MM.1S (cell line): ENCODE data around the gene MIPEP.
A peak's percentile ranks its signal among the peaks of the same experiment; 100 is the strongest.

Experiments used
- DNase-seq: peaks from one replicate; pipeline ENCODE4 v3.0.0-alpha.2; 2015
- H2AFZ ChIP-seq: fragments of 300-600 bp; sonication (generic); 2 replicates; pipeline ENCODE4 v1.6.0; 2016; ENCODE audit warnings: antibody characterized with exemption, low read length
- H3F3A ChIP-seq: fragments of 300-600 bp; sonication (generic); 2 replicates; pipeline ENCODE4 v1.6.1; 2016; ENCODE audit warnings: mild to moderate bottlenecking, antibody characterized with exemption, low read length, moderate library complexity, mixed read lengths; ENCODE audit not compliant: insufficient read depth
- H3K27ac ChIP-seq: fragments of 300-600 bp; sonication (generic); 2 replicates; pipeline ENCODE4 v1.5.1; 2016; ENCODE audit warnings: mild to moderate bottlenecking, low read length
- H3K27me3 ChIP-seq: fragments of 300-600 bp; sonication (generic); replicated peaks from 2 replicates; pipeline ENCODE4 v1.6.0; 2016; ENCODE audit warnings: low read length; ENCODE audit not compliant: insufficient read depth
- H3K36me3 ChIP-seq: fragments of 300-600 bp; sonication (generic); replicated peaks from 2 replicates; pipeline ENCODE4 v1.6.1; 2016; ENCODE audit warnings: mild to moderate bottlenecking, low read length, mixed read lengths; ENCODE audit not compliant: insufficient read depth
- H3K4me1 ChIP-seq: fragments of 300-600 bp; sonication (generic); 2 replicates; pipeline ENCODE4 v1.6.1; 2016; ENCODE audit warnings: low read length, mixed read lengths
- H3K4me2 ChIP-seq: fragments of 300-600 bp; sonication (generic); 2 replicates; pipeline ENCODE4 v1.6.0; 2016; ENCODE audit warnings: low read depth, low read length
- H3K4me3 ChIP-seq: fragments of 300-600 bp; sonication (generic); 2 replicates; pipeline ENCODE4 v1.5.1; 2016; ENCODE audit warnings: low read length, mixed read lengths
- H3K79me2 ChIP-seq: fragments of 300-600 bp; sonication (generic); 2 replicates; pipeline ENCODE4 v1.6.1; 2016; ENCODE audit warnings: mixed run types, low read length, mixed read lengths
- H3K9ac ChIP-seq: fragments of 300-600 bp; sonication (generic); 2 replicates; pipeline ENCODE4 v1.6.1; 2016; ENCODE audit warnings: low read length, mixed read lengths
- H3K9me2 ChIP-seq: fragments of 300-600 bp; sonication (generic); replicated peaks from 2 replicates; pipeline ENCODE4 v1.6.1; 2016; ENCODE audit warnings: mild to moderate bottlenecking, low read length, mixed read lengths; ENCODE audit not compliant: insufficient read depth
- H3K9me3 ChIP-seq: fragments of 300-600 bp; sonication (generic); replicated peaks from 2 replicates; pipeline ENCODE4 v1.6.1; 2016; ENCODE audit warnings: mild to moderate bottlenecking, low read length, mixed read lengths; ENCODE audit not compliant: insufficient read depth
- H4K20me1 ChIP-seq: fragments of 300-600 bp; sonication (generic); 2 replicates; pipeline ENCODE4 v1.6.1; 2016; ENCODE audit warnings: mild to moderate bottlenecking, low read length, moderate library complexity, mixed read lengths; ENCODE audit not compliant: insufficient read depth
- CTCF ChIP-seq: fragments of 300-600 bp; sonication (generic); IDR thresholded peaks from 2 replicates; pipeline ENCODE4 v1.5.1; 2016; ENCODE audit warnings: antibody characterized with exemption, low read length, mixed read lengths
- EZH2 ChIP-seq: fragments of 300-600 bp; sonication (generic); optimal IDR thresholded peaks from 2 replicates; pipeline ENCODE3; 2017; ENCODE audit warnings: low read depth, mild to moderate bottlenecking, antibody characterized with exemption, low read length, mixed read lengths
- EZH2phosphoT487 ChIP-seq: fragments of 300-600 bp; sonication (generic); IDR thresholded peaks from 2 replicates; pipeline ENCODE4 v1.6.1; 2018; ENCODE audit warnings: antibody characterized with exemption, low read length

MIPEP gene

GRCh38 chr13:23744315-23744714, 144.9 kb downstream of the MIPEP start:
- Histone ChIP-seq H3K36me3 (no peaks in the 10 kb centered on the region), H3K9ac (no peak overlapping the region), H3K4me3 (no peak overlapping the region), H3F3A (no peaks in the 10 kb centered on the region), H3K9me3 (no peaks in the 10 kb centered on the region), H3K4me1 (no peaks in the 10 kb centered on the region), H3K79me2 (no peaks in the 10 kb centered on the region), H2AFZ (no peak overlapping the region), H3K27ac (no peak overlapping the region), H4K20me1 (no peaks in the 10 kb centered on the region), H3K4me2 (no peak overlapping the region), H3K27me3 (no peaks in the 10 kb centered on the region), H3K9me2 (no peaks in the 10 kb centered on the region)
- no peak for DNase-seq
- TF ChIP-seq CTCF, result no peak
- no peak for TF ChIP-seq EZH2phosphoT487
- TF ChIP-seq EZH2, result no peak

DNA sequence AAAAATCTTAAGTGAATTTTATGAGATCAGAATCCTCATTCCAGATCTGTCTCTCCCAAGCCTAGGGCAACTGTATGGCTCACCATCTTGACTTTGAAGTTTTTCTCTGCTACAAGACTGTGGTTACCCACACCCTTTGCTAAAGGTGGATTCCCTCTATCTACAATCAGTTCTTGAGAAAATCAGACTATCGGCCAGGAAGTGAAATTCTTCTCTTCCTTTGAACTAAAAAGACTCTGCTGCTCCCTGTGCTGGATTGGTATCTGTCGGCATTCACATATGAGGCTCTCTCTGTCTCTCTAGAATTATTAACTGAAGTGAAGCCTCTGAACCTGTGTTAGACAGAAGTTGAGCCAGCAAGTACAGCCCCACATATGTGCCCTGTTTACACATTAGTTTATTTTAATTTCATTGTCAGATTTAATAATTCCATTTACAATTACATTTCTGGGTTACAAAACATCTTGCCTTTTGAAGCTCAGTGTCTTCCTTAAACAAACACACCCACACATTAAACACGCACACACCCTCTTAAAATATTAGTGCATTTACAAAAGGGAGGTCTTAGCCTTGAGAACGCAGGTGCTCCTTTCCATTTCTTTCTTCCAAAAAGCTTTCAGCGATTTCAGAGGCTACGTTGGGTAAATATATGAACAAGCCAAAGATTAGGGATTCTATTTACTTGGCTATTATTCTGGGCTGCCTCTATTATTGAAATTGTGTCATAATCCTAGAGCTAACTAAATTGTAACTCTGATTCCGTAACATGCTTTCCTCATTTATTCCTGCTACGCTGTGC, 145.7 kb downstream of the MIPEP start:
- no peaks in the 10 kb centered on the region for H4K20me1 ChIP-seq
- H3K9me2 ChIP-seq, result no peaks in the 10 kb centered on the region
- H3F3A ChIP-seq, result no peaks in the 10 kb centered on the region
- no peaks in the 10 kb centered on the region for H3K9me3 ChIP-seq
- H3K4me3 ChIP-seq, result no peak overlapping the region
- TF ChIP-seq EZH2 (no peak), EZH2phosphoT487 (no peak), CTCF (no peak)
- H3K4me1 ChIP-seq, result no peaks in the 10 kb centered on the region
- H2AFZ ChIP-seq, result no peak overlapping the region
- no peak for DNase-seq
- no peak overlapping the region for H3K27ac ChIP-seq
- H3K4me2 ChIP-seq, result no peak overlapping the region
- H3K9ac ChIP-seq, result no peak overlapping the region
- H3K79me2 ChIP-seq, result no peaks in the 10 kb centered on the region
- H3K27me3 ChIP-seq, result no peaks in the 10 kb centered on the region
- H3K36me3 ChIP-seq, result no peaks in the 10 kb centered on the region

DNA sequence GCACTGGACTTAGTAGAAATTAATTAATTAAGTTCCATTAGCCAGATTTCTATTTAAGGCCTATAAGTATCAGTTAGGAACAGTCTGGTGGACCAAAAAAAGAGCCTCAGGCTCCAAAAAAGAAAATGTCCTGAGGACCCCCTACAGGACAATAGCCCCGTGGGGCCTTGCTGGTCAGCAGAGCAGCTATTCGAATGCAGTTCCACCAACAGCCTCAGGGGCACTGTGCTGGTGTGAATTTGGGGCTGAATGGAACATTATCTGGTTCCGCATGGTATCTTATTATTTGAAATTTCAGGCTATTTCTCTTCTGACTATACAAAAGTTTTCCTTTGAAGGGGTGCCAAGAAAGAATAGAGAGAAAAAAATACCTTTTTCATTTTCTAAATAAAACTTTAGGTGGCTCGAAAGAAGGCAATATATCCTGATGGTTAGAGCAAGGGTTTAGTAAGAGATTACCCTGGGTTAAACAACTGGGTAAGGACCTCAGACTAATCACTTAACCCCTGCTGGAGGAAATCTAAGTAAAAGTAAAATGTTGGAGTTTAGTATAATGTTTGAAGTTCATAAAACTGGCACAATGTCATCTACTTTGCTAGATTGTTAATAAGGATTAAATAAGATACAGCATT, 147.2 kb downstream of the MIPEP start:
- Histone ChIP-seq H4K20me1 (no peaks in the 10 kb centered on the region), H3K4me1 (no peaks in the 10 kb centered on the region), H3K79me2 (no peaks in the 10 kb centered on the region), H3F3A (no peaks in the 10 kb centered on the region), H3K9me2 (no peaks in the 10 kb centered on the region), H3K4me2 (no peak overlapping the region), H2AFZ (no peak overlapping the region), H3K36me3 (no peaks in the 10 kb centered on the region), H3K27ac (no peak overlapping the region), H3K4me3 (no peak overlapping the region), H3K9me3 (no peaks in the 10 kb centered on the region), H3K9ac (no peak overlapping the region), H3K27me3 (no peaks in the 10 kb centered on the region)
- no peak for DNase-seq
- peak; percentile 22 for TF ChIP-seq CTCF
- TF ChIP-seq EZH2, result no peak
- no peak for TF ChIP-seq EZH2phosphoT487
